Ascending aorta (tissue), 2 donors: Measurements from ENCODE around the gene SZRD1. TPM values are rescaled to one million over a fixed set of nuclear protein-coding genes. Genes with fewer than 3 reads are reported as not detected.

ENCODE experiments used
- DNase-seq, 2 donors: peaks; one replicate each; pipeline ENCODE4 v3.0.0-alpha.2; 2019; ENCODE audit warnings: low spot score in 2 of 2
- H3K27ac ChIP-seq, 2 donors: fragments of 200-600 bp; sonication (generic); one replicate each; pipeline ENCODE4 v1.5.1; 2016 to 2017; ENCODE audit warnings: mild to moderate bottlenecking in 1 of 2
- H3K27me3 ChIP-seq: fragments of 200-600 bp; sonication (generic); one replicate; pipeline ENCODE4 v1.5.1; 2017
- H3K36me3 ChIP-seq, 2 donors: fragments of 200-600 bp; sonication (generic); one replicate each; pipeline ENCODE4 v1.5.1; 2016
- H3K4me1 ChIP-seq, 2 donors: fragments of 200-600 bp; sonication (generic); one replicate each; pipeline ENCODE4 v1.5.1; 2016 to 2017; ENCODE audit warnings: mild to moderate bottlenecking in 1 of 2
- H3K4me3 ChIP-seq, 2 donors: fragments of 200-600 bp; sonication (generic); one replicate each; pipeline ENCODE4 v1.5.1; 2016 to 2017; ENCODE audit warnings: mild to moderate bottlenecking in 1 of 2
- H3K9me3 ChIP-seq, 2 donors: fragments of 200-600 bp; sonication (generic); one replicate each; pipeline ENCODE4 v1.5.1; 2016
- CTCF ChIP-seq, 3 experiments: fragments of 200-600 bp in 2 of 3; fragments of 450-650 bp in 1 of 3; sonication (generic) in 2 of 3; IDR thresholded peaks; one replicate each; pipeline ENCODE4 v1.5.1; 2016 to 2019; ENCODE audit warnings: antibody characterized with exemption in 3 of 3, mild to moderate bottlenecking in 1 of 3, moderate library complexity in 1 of 3
- intact Hi-C: fragments of 100-400 bp; cut with DNase I; formaldehyde crosslinking; loops from one replicate; pipeline ENCODE4 v1.15.1; 2023
- total RNA-seq: library from RNA; depleted of rRNA; stranded (reverse); fragments of >200 nt; gene quantifications from one replicate; pipeline ENCODE4 v1.1.0, GENCODE V29; 2016

SZRD1 gene
- total RNA-seq, 1 donor from 2014 or later = 106 TPM

- no peak overlapping the region for H3K27ac ChIP-seq
- peaks cover 46 to 69% of the 10 kb centered on the region in 2 donors for H3K36me3 ChIP-seq
- H3K27me3 ChIP-seq = no peaks in the 10 kb centered on the region
Measured at GRCh38 chr1:16445052-16445451, 78.0 kb downstream of the SZRD1 start.

GRCh38 chr1:16446116-16446515 lies 79.1 kb downstream of the SZRD1 start:
- H3K9me3 ChIP-seq = no peaks in the 10 kb centered on the region
- no peak overlapping the region for H3K27ac ChIP-seq
- intact Hi-C loops = no loop called here
- H3K27me3 ChIP-seq = no peaks in the 10 kb centered on the region
- no peak for TF ChIP-seq CTCF (IDR thresholded peaks at IDR 0.05)
- no peak overlapping the region for H3K4me3 ChIP-seq
- no peak for DNase-seq
- peaks cover 55 to 79% of the 10 kb centered on the region in 2 donors for H3K36me3 ChIP-seq
- H3K4me1 ChIP-seq = peaks cover 3 to 23% of the 10 kb centered on the region in 2 donors

More at GRCh38 chr1:16445052-16445451, 78.0 kb downstream of the SZRD1 start:
- Histone ChIP-seq H3K9me3 (no peaks in the 10 kb centered on the region), H3K4me3 (no peak overlapping the region), H3K4me1 (peaks cover 4 to 24% of the 10 kb centered on the region in 2 donors)
- intact Hi-C loops = no loop called here
- no peak for TF ChIP-seq CTCF (IDR thresholded peaks at IDR 0.05)
- DNase-seq = no peak

- intact Hi-C loops = no loop called here
- Histone ChIP-seq H3K36me3 (peaks cover 67 to 94% of the 10 kb centered on the region in 2 donors), H3K27ac (no peak overlapping the region), H3K9me3 (no peaks in the 10 kb centered on the region), H3K4me3 (no peak overlapping the region), H3K4me1 (peaks cover 0 to 10% of the 10 kb centered on the region in 2 donors), H3K27me3 (no peaks in the 10 kb centered on the region)
- no peak for TF ChIP-seq CTCF (IDR thresholded peaks at IDR 0.05)
- DNase-seq = no peak
Measured at GRCh38 chr1:16447641-16448040, 80.6 kb downstream of the SZRD1 start.

Other genes starting within 250 kb of the SZRD1 start
- 42.7 TPM for gene EPHA2, start 211.2 kb upstream of the SZRD1 start, total RNA-seq
- 1.5 TPM for gene ARHGEF19, start 154.6 kb upstream of the SZRD1 start, total RNA-seq
- not detected for gene CPLANE2, start 130.1 kb upstream of the SZRD1 start, total RNA-seq
- 36.6 TPM for gene FBXO42, start 14.8 kb upstream of the SZRD1 start, total RNA-seq
- gene SPATA21, start 70.2 kb downstream of the SZRD1 start, total RNA-seq = not detected
- 28.6 TPM for gene NECAP2, start 73.5 kb downstream of the SZRD1 start, total RNA-seq
- gene RNU1-1, start 147.0 kb downstream of the SZRD1 start, total RNA-seq = under 0.01 TPM
- gene NBPF1, start 246.3 kb downstream of the SZRD1 start, total RNA-seq = 9.2 TPM